Measurements from ENCODE around the gene SLC66A3.

Gene SLC66A3

DNA sequence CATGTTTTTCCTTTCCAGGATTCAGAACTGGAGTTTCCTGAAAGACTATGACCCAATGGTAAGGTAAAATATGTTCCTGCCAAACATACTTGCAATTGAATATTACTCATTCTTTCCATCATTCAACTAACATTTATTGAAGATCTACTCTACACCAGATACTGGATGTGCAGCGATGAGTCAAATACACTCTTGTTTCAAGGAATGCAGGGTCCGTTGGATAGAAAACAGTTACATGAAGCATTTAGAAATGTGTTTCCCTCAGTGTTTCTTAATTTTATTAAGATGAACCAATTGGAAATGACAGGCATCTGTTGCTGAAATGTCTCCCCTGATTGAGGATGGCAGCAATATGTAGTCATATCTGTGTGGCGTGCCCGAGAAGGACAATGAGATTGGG is 14.8 kb upstream of the SLC66A3 start:
- no peak for DNase-seq

GRCh38 chr2:11141319-11141718 is 13.9 kb upstream of the SLC66A3 start:
- DNase-seq = no peak

DNA sequence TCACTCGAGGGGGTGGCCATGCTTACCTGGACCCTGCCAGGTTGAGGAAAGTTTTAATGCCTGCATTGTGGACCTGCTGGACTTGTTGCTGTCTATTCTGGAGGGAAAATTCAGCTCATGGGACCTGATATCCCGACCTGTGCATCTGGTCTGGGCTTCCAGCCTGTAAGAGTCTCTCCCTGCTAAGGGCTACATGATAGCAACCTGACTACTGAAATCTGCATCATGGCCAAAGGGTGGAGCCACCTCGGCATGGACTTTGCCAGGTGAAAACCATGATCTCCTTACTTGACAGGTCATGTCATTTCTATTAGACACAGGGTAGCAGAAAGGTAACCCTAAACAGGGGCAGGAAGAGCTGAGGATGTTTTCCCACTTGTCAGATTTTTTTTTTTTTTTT is 12.9 kb upstream of the SLC66A3 start:
- no peak for DNase-seq

- no peak for DNase-seq
Measured at GRCh38 chr2:11142987-11143386, 12.3 kb upstream of the SLC66A3 start.

DNA sequence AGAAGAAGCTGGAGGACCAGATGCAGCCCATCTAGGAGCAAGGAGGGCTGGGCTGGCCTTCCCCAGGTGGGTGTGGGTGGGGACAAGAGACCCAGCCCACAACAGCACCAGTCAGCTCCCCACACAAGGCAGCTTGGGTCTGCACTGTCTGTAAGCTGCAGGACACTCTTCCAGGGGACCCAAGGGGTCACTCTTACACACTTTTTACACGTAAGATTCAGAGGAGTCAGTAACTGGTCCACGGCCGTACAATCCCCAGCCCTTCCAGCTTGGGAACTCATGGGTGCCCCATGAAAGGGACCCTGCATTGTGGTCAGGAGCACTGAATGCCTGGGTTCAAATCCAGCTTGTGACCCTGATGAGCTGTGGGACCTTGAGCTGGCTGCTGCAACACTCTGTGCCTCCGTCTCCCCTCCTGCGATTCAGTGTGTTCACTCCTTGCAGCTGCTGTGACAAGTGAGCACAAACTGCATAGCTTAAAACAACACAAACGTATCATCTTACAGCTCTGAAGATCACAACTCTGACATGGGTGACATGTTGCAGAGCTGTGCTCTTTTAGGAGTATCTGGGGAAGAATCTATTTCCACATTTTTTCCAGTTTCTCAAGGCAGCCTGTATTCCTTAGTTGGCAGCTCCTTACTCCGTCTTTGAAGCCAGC is 11.1 kb upstream of the SLC66A3 start:
- DNase-seq = no peak

DNA sequence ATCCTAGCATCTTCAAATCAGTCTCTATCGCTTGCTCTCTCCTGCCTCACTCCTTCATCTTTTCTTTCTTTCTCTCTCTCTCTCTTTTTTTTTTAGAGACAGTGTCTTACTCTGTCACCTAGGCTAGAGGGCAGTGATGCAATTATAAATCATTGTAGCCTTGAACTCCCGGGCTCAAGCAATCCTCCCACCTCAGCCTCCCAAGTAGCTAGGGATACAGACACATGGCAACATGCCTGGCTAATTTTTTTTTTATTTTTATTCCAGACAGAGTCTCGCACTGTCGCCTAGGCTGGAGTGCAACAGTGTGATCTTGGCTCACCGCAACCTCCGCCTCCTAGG is 10.6 kb upstream of the SLC66A3 start:
- DNase-seq = no peak

GRCh38 chr2:11145350-11145749 is 9.9 kb upstream of the SLC66A3 start:
- no peak for DNase-seq

DNA sequence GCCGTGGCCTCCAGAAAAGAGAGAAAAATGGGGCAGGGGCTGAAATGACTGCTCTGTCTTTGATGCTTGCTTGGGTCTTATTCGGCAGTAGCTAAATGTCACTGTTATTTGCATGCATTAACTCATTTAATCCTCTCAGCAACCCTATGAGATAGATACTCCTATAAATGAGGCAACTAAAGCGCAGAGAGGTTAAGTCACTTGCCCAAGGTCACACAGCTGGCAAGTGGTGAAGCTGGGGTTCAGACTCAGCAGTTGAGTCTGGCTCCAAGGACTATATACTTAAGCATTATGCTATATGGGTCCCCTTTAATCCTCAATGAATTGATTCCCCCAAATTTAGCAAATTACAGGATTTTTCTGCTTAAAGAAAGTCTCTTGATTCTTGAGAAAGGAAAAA is 9.2 kb upstream of the SLC66A3 start:
- no peak for DNase-seq

DNA sequence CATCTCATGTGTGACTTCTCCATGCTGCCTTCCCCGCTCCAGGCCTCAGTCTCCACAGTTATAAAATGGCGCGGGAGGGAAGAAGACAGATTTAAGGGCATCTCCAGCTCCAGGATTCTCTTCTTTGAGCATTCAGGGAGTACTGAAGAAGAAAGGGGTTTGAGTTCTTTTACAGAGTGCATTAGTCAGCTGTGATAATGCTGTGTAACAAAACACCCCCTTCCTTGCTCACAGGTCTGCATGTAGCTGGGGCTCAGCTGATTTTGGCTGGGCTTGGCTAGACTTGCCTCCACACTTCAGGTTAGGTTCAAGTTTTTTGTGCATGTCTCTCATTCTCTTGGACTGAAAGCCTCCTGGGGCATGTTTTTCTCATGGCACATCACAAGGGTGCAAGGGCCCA is 8.0 kb upstream of the SLC66A3 start:
- no peak for DNase-seq

GRCh38 chr2:11152591-11152990 is 2.7 kb upstream of the SLC66A3 start:
- DNase-seq = no peak

DNA sequence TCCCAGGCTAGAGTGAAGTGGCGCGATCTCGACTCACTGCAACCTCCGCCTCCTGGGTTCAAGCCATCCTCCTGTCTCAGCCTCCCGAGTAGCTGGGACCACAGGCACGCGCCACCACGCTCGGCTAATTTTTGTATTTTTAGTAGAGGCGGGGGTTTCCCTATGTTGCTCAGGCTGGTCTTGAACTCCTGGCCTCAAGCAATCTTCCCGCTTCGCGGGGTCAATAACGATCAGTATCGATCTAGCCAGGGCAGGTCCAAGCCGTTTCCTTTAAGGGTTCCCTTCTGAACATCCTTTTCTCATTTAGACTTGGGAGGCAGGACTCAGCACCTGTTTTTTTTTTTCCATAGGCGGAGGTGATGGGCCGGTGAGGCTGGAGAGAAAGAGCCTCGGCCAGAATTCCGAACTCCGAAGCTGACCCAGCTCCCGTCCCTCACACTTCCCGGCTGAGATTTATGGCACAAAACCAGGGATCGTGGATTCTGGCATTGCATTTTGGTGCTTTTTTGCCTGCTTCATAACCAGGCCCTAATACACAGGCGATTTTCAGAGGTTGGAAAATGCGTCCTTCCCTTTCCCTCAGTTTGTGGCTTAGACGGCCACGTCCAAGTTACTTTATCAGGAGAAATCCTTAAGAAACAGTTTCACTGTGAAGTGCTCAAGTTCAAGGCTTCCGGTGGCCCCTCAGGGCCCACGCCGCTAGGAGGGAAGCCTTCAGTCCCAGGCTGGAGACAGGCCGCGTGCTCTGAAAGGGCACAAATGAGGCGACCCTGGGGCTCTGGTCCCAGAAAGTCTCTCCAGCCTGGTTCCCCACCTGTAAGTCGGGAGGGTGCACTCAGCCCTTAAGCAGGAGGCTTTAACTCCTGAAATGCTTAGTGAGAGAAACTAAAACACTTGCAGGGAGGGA is 998 bp upstream of the SLC66A3 start:
- DNase-seq = no peak

DNA sequence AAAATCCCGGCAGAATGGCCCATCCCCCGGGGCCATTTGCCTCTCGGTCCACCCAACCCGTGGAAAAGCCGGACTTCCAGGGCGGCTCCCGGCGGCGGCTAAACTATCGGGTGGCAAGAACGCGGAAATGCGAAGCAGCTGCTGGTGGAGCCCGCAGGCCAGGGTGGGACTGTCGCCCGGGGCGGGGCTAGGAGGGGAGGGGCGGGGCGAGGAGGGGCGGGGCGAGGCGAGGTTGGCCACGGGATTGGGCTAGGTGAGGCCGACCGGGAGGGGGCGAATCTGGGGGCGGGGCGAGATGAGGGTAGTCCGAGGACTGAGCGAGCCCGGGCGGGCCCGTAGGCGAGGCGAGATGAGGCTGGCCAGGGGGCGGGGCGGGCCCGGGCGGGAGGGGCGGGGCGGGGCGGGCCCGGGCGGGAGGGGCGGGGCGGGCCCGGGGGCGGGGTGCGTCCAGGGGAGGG is 315 bp upstream of the SLC66A3 start:
- peak; percentile 99 for DNase-seq

- no peak for DNase-seq
Measured at GRCh38 chr2:11156396-11157075, 1.3 kb downstream of the SLC66A3 start.

GRCh38 chr2:11157296-11157695 is 2.0 kb downstream of the SLC66A3 start:
- no peak for DNase-seq

DNA sequence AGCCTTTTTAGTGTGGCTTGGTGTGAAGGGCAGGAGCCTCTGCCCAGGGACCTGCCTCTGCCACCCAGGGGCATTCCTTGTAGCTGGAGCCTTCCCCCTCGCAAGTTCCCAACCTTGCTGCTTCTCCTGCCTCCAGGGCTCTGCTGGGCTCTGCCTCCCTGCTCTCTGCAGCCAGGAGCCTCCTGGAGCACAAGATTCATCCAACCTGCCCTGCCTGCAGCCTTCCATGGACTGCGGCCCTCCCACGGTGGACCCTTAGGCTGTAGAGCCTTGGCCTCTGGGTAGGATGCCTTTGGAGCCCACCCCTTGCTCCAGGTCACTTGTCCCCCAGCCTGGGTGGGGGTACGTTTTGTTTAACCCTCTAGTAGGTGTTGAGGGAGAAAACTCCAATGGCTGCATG is 2.5 kb downstream of the SLC66A3 start:
- no peak for DNase-seq

DNA sequence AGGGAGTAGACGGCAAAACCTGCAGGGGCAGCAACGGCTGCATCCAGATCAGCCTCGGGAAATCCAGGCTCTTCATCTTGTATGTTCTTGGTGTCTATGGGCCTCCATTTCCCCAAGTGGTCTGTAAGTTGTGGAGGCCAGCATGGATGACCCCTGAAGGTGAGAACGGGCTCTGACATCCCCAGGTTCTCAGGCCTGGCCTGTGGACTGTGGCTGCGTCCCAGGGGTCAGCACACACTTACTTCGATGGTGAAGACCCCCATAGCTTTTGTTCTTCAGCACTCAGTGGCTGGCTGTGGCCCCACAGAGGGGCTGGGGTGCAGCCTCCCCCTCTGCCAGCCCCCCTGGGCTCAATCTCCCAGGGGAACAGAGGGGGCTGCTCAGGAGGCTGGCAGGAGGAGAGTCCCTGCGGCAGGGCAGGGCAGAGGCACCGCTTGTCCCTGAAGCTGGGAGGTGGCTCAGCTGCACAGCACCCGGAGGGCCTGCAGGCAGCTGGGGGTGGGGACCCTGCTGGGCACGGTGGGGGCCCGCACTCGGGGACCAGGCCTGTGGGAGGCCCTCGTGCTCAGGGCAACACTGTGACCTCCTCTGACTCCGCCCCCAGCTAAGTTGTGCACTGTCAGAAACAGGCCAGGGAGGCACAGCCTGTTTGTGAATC is 3.8 kb downstream of the SLC66A3 start:
- no peak for DNase-seq

DNA sequence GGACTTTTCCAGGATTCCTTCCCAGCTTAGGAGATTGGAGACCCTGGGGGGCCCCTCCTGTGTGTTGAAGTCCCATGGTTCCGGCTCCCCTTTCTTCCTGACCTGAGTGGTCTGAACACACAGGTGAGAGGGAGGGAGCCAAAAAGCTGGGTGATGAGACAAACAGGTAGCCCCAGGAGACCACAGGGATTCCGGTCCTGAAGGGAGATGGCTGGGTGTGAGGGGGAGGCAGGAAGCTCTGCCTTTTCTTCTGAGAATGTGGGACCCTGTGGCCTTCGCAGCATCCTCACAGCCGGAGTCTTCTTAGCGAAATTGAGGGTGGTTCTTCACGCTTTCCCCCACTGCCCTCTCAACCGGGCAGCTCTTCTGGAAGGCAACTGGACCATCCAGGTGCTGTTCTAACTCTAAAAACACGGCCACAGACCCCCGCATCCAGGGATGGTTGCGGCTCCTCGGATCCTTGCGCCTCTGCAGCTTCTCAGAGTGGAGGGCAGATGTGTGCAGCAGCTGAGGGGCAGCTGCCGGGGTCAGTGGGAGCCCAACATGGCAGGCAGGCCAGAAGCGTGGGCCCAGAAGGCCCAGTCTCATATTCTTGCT is 4.4 kb downstream of the SLC66A3 start:
- DNase-seq = no peak

GRCh38 chr2:11160256-11160655 is 5.0 kb downstream of the SLC66A3 start:
- DNase-seq = no peak

DNA sequence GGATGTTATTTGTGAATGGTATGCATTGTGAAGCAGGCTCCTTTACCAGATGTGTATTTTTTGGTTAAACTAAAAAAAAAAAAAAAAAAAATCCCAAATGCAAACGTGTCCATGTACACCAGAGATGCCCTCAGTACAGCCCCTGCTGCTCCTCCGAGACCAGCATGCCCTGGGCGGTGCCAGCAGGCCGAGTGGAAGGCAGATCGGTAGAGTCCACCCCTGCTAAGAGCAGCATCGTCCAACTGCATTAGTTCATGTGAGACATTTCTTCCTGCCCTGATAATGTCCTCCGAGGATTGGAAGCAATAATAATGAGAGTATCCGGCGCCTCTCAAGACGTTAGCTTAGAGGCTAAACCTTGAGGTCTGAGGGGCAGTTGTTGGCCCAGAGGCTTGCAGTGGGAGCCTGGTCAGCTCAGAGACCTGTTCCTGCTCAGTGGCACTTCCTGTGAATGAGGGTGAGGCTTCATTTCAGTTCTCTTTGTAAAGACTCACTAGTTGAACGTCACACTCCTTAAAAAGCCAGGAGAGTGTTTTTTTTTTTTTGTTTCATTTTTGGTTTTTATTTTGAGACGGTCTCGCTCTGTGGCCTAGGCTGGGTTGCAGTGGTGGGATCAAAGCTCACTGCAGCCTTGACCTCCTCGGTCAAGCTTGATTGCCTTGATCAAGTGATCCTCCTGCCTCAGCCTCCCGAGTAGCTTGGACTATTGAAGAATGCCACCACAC is 5.6 kb downstream of the SLC66A3 start:
- DNase-seq = no peak

- DNase-seq = no peak
Measured at GRCh38 chr2:11161747-11162146, 6.5 kb downstream of the SLC66A3 start.

- DNase-seq = no peak
Measured at GRCh38 chr2:11163439-11164317, 8.4 kb downstream of the SLC66A3 start.
